Peyer's patch (tissue), 4 donors: ENCODE results near the gene GYG2. TPM values are rescaled to one million over a fixed set of nuclear protein-coding genes. Genes with fewer than 3 reads are reported as not detected.

Source experiments
- DNase-seq, 3 donors: peaks; one replicate each; pipeline ENCODE4 v3.0.0-alpha.2; 2017 to 2019
- H3K27ac ChIP-seq, 4 donors: fragments of 200-600 bp; sonication (generic); one replicate each; pipeline ENCODE4 v1.5.1; 2016 to 2019
- H3K27me3 ChIP-seq, 2 donors: fragments of 200-600 bp; sonication (generic); one replicate each; pipeline ENCODE4 v1.5.1; 2019
- H3K36me3 ChIP-seq, 3 donors: fragments of 200-600 bp; sonication (generic); one replicate each; pipeline ENCODE4 v1.5.1; 2016 to 2019
- H3K4me1 ChIP-seq, 4 donors: fragments of 200-600 bp; sonication (generic); one replicate each; pipeline ENCODE4 v1.5.1; 2016 to 2019
- H3K4me3 ChIP-seq, 4 donors: fragments of 200-600 bp; sonication (generic); 1 replicate in 3 of 4; 2 replicates in 1 of 4; pipeline ENCODE4 v1.5.1; 2016 to 2019; ENCODE audit warnings: mild to moderate bottlenecking in 1 of 4
- H3K9me3 ChIP-seq, 4 donors: fragments of 200-600 bp; sonication (generic); one replicate each; pipeline ENCODE4 v1.5.1; 2016 to 2019; ENCODE audit warnings: mild to moderate bottlenecking in 1 of 4
- POLR2A ChIP-seq, 2 donors: fragments of 450-650 bp; IDR thresholded peaks; one replicate each; pipeline ENCODE4 v1.5.1; 2017; ENCODE audit warnings: antibody characterized with exemption in 2 of 2, mild to moderate bottlenecking in 2 of 2, moderate library complexity in 2 of 2
- total RNA-seq, 4 donors: library from RNA; depleted of rRNA; stranded (reverse); fragments of >200 nt; gene quantifications; one replicate each; pipeline ENCODE4 v1.1.0, GENCODE V29; 2016
- TF ChIP-seq, protein P1 (sequence below), 6 experiments: fragments of 450-650 bp in 4 of 6; fragments of 200-600 bp in 2 of 6; sonication (generic) in 1 of 6; IDR thresholded peaks; one replicate each; pipeline ENCODE4 v1.5.1; 2017 to 2019; ENCODE audit warnings: antibody characterized with exemption in 6 of 6, mild to moderate bottlenecking in 3 of 6, moderate library complexity in 1 of 6

Gene GYG2
- total RNA-seq, 4 donors from 2014 or later, result 0.70 to 3.9 (median 2.8) TPM

DNA sequence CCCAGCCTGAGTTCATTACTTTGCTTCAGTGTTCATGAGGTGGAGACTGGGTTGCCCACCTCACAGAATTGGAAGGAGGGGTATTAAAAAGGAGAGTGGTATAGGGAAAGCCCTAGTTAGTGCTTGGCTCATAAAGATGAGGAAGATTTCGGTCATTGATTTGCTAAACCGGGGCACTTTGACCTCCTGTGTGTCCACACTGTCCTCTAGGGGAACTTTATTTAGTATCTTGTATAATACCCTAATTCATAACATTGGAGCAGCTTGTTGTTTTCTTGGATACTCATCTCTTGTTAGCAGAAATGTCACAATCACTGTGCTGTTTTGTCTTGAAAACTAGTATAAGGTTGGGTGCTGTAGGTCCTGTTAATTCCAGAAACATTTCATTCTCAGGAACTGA lies 49.8 kb downstream of the GYG2 start:
- no peaks in the 10 kb centered on the region for H3K9me3 ChIP-seq
- TF ChIP-seq, protein P1, sequence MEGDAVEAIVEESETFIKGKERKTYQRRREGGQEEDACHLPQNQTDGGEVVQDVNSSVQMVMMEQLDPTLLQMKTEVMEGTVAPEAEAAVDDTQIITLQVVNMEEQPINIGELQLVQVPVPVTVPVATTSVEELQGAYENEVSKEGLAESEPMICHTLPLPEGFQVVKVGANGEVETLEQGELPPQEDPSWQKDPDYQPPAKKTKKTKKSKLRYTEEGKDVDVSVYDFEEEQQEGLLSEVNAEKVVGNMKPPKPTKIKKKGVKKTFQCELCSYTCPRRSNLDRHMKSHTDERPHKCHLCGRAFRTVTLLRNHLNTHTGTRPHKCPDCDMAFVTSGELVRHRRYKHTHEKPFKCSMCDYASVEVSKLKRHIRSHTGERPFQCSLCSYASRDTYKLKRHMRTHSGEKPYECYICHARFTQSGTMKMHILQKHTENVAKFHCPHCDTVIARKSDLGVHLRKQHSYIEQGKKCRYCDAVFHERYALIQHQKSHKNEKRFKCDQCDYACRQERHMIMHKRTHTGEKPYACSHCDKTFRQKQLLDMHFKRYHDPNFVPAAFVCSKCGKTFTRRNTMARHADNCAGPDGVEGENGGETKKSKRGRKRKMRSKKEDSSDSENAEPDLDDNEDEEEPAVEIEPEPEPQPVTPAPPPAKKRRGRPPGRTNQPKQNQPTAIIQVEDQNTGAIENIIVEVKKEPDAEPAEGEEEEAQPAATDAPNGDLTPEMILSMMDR (IDR thresholded peaks at IDR 0.05), result no peak
- no peak for TF ChIP-seq POLR2A (IDR thresholded peaks at IDR 0.05)
- H3K4me1 ChIP-seq, result no peaks in the 10 kb centered on the region
- DNase-seq, result no peak
- no peaks in the 10 kb centered on the region for H3K27me3 ChIP-seq
- no peak overlapping the region for H3K4me3 ChIP-seq
- H3K36me3 ChIP-seq, result no peaks in the 10 kb centered on the region
- H3K27ac ChIP-seq, result no peak overlapping the region

DNA sequence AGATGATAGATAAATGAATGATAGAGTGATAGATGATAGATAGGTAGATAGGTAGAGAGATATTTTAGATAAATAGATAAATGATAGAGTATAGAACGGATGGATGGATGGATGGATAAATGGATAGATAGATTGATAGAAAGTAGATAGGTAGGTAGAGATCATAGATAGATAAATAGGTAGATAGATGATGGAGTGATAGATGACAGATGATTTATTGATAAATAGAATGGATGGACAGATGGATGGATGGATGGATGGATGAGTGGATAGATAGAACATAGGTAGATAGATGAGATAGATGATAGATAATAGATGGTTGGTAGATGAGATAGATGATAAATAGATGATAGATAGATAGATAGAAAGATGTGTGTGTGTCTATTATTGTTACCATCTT lies 50.9 kb downstream of the GYG2 start:
- Histone ChIP-seq H3K9me3 (no peaks in the 10 kb centered on the region), H3K4me3 (no peak overlapping the region), H3K27ac (no peak overlapping the region), H3K4me1 (no peaks in the 10 kb centered on the region), H3K36me3 (no peaks in the 10 kb centered on the region), H3K27me3 (no peaks in the 10 kb centered on the region)
- no peak for DNase-seq
- TF ChIP-seq POLR2A (IDR thresholded peaks at IDR 0.05), result no peak
- TF ChIP-seq, protein P1 (IDR thresholded peaks at IDR 0.05), result no peak

DNA sequence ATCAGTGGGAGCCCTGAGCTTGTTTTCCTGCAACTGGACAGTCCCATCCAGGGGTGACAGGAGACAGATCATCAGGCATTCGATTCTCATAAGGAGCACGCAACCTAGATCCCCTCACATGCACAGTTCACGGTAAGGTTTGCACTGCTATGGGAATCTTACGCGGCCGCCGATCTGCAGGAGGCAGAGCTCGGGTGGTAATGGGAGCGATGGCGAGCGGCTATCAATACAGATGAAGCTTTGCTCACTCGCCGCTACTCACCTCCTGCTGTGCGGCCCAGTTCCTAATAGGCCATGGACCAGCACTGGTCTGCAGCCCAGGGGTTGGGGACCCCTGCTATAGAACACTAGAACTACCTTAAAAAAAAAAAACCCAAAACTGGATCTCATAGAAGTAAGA lies 55.0 kb downstream of the GYG2 start:
- no peak for TF ChIP-seq POLR2A (IDR thresholded peaks at IDR 0.05)
- TF ChIP-seq, protein P1 (IDR thresholded peaks at IDR 0.05), result no peak
- no peaks in the 10 kb centered on the region for H3K27me3 ChIP-seq
- no peak for DNase-seq
- H3K36me3 ChIP-seq, result no peaks in the 10 kb centered on the region
- no peaks in the 10 kb centered on the region for H3K4me1 ChIP-seq
- no peak overlapping the region for H3K4me3 ChIP-seq
- H3K27ac ChIP-seq, result no peak overlapping the region
- H3K9me3 ChIP-seq, result no peaks in the 10 kb centered on the region

GRCh38 chrX:2888309-2888708 lies 59.6 kb downstream of the GYG2 start:
- H3K4me1 ChIP-seq, result no peaks in the 10 kb centered on the region
- DNase-seq, result no peak
- no peak overlapping the region for H3K27ac ChIP-seq
- H3K4me3 ChIP-seq, result no peak overlapping the region
- no peaks in the 10 kb centered on the region for H3K27me3 ChIP-seq
- no peaks in the 10 kb centered on the region for H3K36me3 ChIP-seq
- TF ChIP-seq POLR2A (IDR thresholded peaks at IDR 0.05), result no peak
- TF ChIP-seq, protein P1 (IDR thresholded peaks at IDR 0.05), result no peak
- H3K9me3 ChIP-seq, result no peaks in the 10 kb centered on the region

DNA sequence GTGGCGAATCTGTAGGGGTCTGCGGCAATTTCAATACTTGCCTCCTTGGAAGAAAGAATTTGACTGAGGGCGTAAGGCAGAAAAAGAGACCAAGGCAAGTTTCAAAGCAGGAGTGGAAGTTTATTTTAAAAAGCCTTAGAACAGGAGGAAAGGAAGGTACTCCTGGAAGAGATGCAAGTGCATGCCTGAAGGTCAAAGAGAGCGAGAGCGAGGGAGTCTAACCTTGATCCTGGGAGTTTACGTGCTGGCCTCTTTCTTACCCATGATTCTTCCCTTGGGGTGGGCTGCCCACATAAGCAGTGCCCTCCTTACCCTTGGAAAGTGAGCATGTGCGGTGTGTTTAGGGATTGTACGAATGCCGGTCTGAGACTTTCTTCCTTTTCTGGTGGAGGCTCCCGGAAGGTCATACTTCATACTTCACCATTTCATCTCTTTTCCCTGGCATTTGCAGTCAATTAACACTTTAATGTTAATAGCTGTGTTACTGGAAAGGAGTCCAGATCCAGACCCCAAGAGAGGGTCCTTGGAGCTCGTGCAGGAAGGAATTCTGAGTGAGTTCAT lies 60.4 kb downstream of the GYG2 start:
- no peaks in the 10 kb centered on the region for H3K4me1 ChIP-seq
- H3K4me3 ChIP-seq, result peak overlapping the region; percentile 17 to 53 (median 32)
- H3K27me3 ChIP-seq, result no peaks in the 10 kb centered on the region
- no peaks in the 10 kb centered on the region for H3K9me3 ChIP-seq
- no peak for TF ChIP-seq POLR2A (IDR thresholded peaks at IDR 0.05)
- TF ChIP-seq, protein P1 (IDR thresholded peaks at IDR 0.05), result no peak
- no peak for DNase-seq
- H3K36me3 ChIP-seq, result no peaks in the 10 kb centered on the region
- H3K27ac ChIP-seq, result no peak overlapping the region
